ENCODE results near the gene PPAT. TPM values are rescaled to one million over a fixed set of nuclear protein-coding genes. Genes with fewer than 3 reads are reported as not detected.
A peak's percentile ranks its signal among the peaks of the same experiment; 100 is the strongest.
"Not testable (repeated sequence)": the region's sequence is repeated elsewhere in the genome, so short reads cannot be mapped to it uniquely, and the experiment has no call there.

The PPAT gene
- 14.2 TPM for total RNA-seq

DNA sequence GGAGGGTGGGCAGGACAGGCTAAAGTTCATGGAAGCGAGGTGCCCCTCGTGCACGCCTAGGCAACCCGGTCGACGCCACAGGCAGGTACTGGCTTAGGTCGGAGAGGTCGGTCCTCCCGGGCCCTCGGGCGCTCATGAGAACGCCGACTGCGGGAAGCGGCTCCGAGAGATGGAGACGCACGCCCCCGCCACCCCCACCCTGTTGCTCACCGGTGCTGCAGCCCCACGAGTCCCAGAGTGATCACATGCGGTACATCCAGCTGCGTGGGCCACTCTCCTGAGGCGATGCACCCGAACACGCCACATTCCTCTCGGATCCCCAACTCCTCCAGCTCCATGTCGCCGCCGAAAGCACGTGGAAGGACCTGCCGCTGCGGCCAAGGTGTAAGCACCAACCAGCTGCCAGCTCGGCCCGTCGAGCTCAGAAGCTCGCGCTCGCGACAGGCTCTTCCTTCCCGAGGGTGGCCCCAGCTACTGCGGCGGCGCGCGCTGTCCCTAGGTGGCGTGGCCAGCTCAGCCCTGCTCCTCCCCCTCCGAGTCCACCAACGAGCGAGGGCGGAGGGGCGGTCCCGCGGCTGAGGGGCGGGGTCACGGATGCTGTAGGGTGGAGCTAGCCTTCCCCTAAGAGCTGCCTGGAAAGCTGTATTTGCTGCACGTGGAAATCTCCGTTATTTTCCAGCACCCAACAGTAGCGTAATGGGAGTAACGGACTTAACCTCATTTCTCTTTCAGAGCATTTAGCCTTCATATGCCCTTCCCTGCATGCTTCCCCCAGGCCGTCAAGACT lies at the start of gene PPAT:
Gene PPAT (minus strand): TSS at position 476 of the 787 bp plus-strand sequence. CDS start 138 bp downstream, at position 338.
- DNase-seq: peak; percentile 98

DNA sequence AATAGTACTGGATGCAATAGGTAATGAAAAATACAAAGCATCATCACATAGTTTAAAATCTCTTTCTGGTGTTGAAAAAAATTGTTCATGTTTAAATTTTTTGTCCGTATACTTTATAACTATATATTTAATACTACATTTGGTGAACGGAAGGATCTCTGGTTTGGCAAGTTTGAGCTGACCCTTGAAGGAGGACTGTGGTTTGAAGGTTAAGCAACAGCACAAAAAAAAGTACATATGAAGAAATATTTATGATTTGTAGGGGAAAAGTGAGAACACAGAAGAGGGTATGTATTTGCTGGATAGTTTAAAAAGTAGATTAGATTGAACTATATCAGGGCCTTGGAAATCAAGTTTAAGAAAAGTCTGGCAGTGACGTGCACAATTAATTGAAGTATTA lies 45.3 kb upstream of the PPAT start:
- DNase-seq: no peak

DNA sequence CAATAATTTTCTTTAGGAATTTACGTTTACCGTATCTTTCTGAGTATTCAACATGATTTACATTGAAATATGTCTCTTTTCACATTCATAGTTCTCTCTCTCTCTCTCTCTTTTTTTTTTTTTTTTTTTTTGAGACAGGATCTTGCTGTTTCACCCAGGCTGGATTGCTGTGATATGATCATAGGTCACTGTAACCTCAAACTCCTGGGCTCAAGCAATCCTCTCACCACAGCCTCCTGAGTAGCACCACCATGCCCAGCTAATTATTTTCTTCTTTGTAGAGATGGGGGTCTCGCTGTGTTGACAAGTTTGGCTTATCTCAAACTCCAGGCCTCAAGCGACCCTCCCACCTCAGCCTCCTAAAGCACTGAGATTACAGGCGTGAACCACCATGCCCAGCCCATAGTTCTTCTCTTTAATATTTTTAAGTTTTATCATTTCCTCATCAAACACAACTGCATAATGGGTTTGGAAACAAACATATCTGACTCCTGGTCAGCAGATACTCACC lies 41.8 kb upstream of the PPAT start:
- no peak for DNase-seq

DNA sequence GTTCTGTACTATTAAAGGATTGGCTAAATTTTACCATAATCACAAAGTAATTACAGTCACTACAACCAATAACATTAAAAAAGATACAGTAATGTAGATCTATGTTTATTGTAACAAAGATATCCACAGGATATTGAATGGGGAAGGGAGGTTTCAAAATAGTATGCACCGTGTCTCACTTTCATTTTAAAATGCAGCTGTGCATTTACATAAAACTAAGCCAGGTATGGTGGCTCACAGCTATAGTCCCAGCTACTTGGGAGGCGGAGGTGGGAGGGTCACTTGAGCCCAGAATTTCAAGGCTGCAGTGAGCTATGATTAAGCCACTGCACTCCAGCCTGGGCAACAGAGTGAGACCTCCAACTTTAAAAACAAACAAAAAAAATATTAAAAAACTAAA lies 40.5 kb upstream of the PPAT start:
- no peak for DNase-seq

DNA sequence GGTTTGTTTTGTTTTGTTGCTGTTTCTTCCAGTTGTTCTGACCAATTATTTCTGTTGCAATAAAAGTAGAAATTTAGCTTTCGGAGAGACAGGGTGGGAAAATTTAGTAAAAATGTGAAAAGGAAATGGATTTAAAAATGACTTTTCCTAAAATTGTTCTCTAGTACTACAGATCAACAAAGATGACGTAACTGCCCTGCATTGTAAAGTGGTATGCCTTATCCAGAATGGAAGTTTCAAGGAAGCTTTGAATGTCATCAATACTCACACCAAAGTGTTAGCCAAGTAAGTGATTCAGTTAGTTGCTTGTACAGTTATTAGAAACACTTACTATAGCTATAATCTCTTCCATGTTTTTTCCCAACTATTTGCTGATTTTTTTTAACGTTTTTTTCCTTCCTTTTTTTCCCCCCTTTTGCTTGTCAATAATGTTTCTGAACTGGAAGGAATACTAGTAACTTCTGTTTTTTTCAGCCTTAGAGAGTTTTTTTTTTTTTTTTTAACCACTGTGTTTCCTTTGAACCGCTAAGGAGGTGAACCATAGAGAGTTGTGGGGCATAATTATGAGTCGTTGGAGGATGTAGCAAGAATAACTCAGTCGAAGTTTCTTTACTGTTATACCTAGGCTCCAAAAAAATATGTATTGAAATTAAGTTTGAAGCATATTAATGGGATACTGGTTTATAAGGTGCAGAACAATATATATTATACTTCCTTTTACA lies 34.2 kb upstream of the PPAT start:
- no peak for DNase-seq

DNA sequence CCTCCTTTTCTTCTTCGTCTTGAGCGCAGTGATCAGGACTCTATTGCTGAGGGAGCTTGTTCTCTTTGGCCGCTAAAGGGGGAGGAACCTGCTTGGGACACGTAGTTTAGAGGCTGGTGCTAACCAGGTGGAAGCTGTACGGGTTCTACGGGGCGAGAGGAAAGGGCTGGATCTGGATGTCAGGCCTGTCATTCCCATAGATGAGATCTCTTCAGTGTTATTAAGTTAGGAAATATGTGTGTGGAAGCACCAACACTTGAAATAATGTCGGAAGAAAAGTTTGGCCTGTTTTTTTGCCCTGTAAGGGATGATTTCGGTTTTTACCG lies 32.6 kb upstream of the PPAT start:
- DNase-seq: no peak

DNA sequence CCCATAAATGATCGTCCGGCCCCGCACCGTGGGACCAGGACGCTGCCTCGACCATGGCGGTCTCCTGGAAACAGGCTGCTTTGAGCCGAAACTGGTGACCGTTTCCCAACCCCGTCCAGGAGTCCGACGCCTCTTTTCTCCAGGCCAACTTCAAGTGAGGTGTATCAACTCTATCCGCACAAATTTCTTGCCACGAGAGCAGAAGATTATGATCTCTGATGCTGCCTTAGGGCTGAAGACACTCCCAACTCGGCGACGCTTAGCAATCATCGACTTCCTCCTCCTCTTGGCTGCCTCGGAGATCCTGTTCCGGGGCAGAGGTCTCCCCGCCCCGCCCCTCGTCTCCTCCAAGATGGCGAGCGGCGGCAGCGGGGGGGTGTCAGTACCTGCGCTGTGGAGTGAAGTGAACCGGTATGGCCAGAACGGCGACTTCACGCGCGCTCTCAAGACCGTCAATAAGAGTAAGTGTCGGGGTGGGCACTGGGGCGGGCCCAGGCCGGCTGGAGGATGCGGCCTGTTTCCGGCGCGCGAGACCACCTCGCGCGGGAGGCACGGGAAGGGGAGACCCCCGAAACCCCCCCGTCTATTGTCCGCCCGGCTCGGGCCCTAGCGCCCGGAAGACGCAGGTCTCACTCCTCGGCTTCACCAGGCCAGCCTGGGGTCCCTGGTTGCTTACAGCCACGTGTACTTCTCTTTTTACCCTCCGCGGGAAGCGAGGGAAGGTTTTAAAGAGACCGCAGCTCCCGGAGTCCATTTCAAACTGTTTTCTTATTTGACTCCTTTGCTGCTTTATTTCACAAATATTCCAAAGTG lies 32.1 kb upstream of the PPAT start, which contains the start of gene SRP72:
Gene SRP72 (plus strand): TSS at position 334 of the 813 bp plus-strand sequence. CDS start 19 bp downstream, at position 353.
- peak; percentile 91 for DNase-seq

DNA sequence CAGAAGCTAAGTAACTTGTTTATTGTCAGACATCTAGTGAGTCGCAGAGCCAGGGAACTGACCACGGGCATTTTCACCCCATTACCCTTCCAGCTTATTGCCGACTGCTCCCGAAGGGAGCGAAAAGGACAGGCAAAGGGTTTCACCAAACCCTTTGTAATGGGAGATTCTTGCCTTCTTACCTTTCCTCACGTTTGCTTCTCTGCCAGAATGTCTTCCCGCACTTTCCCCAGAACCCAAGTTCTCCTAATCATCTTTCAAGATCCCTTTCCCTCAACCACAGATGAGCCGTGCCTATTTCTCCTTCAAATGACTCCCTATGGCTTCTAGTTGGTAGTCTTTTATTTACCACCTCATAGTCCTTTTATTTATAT lies 31.5 kb upstream of the PPAT start:
- peak; percentile 40 for DNase-seq

DNA sequence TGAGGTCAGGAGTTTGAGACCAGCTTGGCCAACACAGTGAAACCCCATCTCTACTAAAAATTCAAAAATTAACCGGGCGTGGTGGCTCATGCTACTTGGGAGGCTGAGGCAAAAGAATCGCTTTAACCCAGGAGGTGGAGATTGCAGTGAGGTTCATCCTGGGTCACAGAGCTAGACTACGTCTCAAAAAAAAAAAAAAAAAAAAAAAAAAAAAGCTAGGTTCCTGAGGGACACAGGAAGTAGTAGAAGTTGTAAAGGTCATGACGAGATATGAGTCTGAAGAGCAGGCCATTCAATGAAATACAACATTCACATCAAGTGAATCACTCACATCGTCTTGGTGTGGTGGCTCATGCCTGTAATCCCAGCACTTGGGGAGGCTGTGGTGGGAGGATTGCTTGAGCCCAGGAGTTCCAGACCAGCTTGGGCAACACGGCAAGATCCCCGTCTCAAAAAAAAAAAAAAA lies 30.9 kb upstream of the PPAT start:
- DNase-seq: not testable (repeated sequence)

DNA sequence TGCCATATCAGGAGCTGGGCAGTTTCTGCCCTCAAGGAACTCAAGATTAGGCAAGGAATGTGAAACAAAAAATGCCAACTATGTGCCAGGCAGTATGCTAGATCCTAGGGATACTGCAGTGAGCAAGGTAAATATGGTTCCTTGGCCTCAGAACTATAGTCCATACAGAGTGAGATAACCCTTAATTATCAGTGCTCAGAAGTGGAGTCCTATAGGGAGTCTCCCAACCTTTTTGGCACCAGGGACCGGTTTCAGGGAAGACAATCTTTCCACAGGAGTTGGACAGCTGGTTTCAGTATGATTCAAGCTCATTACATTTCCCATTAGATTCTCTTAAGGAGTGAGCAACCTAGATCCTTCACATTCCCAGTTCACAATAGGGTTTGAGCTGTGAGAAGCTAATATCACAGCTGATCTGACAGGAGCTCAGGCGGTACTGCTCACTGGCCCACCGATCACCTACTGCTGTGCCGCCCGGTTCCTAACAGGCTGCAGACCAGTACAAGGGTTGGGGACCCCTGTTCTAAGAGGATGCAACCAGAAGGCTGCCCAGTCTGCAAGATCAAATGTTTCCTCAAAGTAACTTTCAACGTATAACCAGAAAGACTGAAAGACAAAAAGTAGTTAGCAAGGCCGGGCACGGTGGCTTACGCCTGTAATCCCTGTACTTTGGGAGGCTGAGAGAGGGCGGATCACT lies 30.3 kb upstream of the PPAT start:
- no peak for DNase-seq

DNA sequence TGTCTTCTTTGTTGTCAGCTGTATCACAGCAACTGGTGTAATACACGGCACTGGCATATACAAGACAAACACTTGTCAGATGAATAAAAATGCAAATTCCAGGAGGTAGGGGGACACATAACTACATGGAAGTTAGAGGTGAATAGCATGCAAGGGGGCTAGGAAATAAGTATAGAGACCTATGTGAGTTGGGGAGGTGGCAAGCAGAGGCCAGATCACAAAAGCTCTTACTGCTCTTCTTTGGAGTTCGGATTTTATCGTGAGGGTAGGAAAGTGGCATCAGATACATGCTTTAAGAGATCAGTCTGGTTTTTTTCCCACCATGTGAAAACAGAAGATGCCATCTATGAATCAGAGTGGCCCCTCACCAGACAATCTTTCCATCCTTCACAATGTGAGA lies 29.2 kb upstream of the PPAT start:
- no peak for DNase-seq

DNA sequence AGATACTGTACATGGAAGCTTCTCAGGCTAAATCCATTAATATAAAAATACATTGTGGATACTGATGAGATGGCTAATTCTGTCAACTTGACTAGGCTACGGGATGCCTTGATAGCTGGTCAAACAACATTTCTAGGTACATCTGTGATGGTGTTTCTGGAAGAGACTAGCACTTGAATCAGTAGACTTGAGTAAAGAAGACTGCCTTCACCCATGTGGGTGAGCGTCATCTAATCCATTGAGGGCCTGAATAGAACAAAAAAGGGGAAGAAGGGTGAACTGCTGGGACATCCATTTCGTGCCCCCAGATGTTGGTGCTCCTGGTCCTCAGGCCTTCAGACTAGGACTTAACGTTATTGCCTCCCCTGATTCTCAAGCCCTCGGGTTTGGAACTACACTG lies 28.3 kb upstream of the PPAT start:
- no peak for DNase-seq

DNA sequence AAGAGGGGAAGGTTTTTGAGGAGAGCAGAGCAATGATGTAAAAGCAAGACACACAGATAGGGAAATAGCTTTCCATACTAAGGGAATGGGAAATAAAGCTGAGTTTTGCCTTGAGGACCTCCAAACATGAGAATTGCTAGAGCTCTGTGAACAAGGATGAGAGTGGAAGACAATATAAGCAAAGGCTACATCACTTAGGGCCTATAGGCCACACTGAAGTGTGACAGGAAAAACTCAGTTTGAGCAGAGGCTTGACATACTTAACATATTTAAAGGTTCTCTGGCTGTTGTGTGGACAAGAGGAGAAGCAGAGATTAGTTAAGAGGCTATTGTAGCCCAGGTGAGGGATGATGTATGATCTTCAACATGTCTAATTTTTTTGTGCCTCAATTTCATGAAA lies 26.7 kb upstream of the PPAT start:
- DNase-seq: peak; percentile 3

DNA sequence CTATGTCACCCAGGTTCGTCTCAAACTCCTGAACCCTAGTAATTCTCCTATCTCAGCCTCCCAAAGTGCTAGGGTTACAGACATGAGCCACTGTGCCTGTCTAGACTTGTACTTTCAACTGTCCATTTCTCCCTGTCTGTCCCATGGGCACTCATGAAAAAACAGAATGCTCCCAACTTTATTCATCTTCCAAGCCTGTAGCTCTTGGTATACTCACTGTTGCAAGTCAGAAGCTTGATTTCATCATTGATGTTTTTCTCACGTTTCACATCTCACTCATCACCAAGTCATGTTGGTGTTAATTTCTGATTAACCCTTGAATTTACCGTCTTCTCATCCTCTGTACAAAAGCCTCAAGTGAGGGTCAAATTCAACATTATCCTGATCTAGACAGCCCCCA lies 24.7 kb upstream of the PPAT start:
- DNase-seq: no peak

DNA sequence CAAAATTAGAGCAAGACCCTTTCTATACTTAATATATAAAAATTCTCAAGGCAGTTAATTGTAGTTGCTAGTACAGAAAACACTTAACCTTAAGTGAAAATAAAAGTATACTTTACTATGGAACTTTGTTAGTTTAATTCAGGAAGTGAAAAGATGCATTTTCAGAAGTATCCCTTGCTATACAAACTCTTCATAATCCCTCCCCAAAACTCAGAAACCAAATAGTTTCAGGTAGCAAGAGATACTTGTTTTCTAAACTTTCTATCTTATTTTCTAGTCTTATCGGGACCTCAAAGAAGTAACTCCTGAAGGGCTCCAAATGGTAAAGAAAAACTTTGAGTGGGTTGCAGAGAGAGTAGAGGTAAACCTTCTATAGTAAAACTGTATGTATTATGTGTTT lies 14.9 kb upstream of the PPAT start:
- no peak for DNase-seq

DNA sequence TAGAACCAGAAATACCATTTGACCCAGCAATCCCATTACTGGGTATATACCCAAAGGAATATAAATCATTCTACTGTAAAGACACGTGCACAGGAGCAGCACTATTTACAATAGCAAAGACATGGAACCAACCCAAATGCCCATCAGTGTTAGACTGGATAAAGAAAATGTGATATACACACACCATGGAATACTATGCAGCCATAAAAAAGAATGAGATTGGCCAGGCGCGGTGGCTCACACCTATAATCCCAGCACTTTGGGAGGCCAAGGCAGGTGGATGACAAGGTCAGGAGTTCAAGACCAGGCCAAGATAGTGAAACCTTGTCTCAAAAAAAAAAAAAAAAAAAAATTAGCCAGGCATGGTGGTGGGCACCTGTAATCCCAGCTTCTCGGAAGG lies 14.1 kb upstream of the PPAT start:
- DNase-seq: not testable (repeated sequence)

DNA sequence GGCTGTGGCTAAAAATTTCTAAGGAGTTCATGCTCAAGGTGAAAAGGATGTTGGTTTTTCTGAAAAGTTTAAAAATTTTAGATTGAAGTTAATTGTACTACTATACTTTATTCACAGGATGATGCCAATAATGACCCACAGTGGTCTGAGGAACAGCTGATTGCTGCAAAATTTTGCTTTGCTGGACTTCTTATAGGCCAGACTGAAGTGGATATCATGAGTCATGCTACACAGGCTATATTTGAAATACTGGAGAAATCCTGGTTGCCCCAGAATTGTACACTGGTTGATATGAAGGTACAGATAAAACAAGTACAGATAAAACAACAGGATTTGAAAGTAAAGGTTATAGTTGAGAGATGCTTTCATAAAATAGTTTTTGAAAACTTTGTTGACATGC lies 12.9 kb upstream of the PPAT start:
- no peak for DNase-seq

DNA sequence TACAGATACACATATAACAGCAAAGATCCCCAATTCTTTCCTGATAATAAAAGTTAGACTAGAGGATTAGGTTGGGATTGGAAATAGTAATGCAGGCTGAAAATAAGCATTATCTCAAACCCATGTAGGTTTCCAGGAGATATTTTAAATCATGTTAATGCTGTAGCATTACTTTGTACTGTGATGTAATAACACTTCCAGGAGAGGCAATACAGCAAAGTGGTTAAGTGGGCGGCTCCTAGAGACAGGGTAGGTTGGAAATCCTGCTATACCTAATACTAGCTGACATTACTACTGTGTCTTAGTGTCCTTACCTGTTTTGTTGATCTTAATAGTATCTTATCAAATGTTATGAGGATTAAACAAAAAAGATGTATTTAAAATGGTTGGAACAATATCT lies 10.3 kb upstream of the PPAT start:
- DNase-seq: no peak

DNA sequence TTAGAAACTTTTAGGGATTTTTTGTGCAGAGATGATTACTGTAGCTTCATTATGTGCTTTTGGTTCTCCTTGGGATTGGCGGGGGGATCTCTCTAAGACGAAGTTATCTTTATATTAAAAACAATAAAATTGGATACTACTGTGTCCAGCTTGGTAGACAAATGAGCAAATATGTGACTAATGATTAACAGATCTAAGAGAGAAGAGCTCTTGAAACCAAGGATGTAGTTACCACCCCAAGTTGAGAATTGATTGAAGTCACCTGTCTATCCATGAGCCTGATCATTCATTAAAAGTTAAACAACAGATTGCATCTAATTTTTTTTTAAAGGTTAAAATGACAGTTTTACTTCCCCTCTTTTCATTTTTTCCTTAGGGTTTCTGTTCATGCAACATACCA lies 9.3 kb upstream of the PPAT start:
- no peak for DNase-seq

DNA sequence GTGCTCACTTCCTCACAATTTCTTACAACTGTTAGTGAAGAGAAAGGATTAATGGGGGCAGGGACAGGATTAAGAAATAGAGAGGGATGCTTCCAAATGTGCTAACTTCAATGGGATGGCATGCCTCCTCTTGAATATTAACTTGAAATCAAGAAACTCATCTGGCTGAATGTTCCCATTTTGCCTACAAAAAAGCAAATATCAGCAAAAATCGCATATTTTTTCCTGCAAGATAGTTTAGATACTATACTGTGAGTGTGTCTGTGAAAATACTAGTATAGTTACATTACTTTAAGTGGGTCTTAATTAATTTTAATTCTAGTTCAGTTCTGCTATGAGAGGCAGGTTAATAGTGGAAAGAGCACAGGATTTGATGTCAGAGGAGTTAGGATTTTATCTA lies 5.6 kb upstream of the PPAT start:
- no peak for DNase-seq

DNA sequence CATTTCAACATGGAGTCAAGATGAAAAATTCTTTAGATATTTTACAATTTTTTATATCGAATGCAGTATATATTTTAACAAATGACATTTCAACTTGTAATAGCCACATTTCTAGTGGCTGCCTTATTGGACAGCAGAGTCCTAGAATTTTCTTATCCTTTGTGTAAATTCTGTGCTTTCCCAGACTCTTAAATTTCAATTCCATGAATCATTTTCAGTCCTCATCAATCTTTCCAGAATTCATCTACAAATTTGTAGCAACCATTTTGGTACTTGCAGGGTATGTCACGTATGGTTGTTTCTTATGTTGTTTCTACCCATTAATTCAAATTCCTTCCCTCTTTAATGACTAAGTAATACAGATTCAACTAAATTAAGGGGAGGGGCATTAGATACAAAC lies 3.4 kb upstream of the PPAT start:
- no peak for DNase-seq

DNA sequence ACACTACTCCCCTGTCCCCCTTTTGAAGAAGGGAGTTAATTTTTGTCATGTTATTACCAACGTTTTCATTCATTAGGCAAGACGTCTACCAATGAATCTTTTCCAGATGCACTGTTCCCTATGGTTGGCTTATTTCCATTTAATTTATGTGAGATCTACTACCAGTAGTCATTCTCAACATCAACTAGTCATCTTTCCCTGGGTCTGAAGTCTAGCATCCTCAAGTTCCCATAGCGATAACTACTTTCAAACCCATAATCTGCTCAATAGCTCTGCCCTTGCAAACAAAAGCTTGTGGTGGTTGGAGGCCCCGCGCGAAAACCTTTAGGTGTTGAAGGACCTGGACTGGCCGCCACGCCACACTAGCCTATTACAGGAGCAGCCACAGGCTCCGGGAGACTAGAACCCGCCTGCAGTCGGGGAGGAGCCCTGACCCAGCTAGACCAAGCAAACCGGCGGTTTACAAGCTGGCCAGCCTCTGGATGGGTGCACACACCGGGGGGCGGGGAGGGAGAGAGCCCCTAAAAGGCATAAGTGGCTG lies 746 bp downstream of the PPAT start:
- DNase-seq: peak; percentile 20

Data from skin of body (tissue), 2 donors.